Measurements from ENCODE around the gene GFM2. TPM values are rescaled to one million over a fixed set of nuclear protein-coding genes. Genes with fewer than 3 reads are reported as not detected.

The GFM2 gene
- total and polyA plus RNA-seq, 2 of the 13 experiments (the other 11 are each of a cell fraction or from before 2014, with no cell fraction given) = 22.0 to 41.6 TPM

DNA sequence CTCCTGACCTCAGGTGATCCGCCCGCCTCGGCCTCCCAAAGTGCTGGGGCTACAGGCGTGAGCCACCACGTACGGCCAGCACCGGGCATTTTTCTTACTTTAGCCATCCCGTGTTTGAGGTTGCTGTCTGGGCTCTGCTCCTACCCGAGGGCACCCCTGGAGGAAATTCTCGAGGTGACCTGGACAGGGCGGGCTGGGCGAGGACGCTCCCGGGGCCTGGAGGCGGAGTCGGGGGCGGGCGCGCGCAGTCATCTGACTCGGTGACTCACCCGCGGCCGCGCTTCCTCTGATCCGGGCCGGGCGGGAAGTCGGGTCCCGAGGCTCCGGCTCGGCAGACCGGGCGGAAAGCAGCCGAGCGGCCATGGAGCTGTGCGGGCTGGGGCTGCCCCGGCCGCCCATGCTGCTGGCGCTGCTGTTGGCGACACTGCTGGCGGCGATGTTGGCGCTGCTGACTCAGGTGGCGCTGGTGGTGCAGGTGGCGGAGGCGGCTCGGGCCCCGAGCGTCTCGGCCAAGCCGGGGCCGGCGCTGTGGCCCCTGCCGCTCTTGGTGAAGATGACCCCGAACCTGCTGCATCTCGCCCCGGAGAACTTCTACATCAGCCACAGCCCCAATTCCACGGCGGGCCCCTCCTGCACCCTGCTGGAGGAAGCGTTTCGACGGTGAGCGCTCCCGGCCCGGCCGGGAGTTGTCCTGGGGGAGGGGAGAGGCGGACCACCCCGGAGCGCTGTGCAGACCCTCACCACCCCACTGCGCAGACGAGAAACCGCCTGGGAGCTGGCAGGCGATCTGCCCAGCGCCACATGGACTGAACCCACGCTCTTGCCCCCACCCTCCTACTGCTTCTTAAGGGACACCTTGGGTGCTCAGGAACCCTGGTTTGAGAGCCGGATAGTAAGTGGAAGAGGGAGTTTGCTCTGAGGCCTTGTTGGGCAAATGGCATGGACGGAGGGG lies 81.7 kb downstream of the GFM2 start, which contains the start of gene HEXB (continued):
- TF ChIP-seq, protein P1, sequence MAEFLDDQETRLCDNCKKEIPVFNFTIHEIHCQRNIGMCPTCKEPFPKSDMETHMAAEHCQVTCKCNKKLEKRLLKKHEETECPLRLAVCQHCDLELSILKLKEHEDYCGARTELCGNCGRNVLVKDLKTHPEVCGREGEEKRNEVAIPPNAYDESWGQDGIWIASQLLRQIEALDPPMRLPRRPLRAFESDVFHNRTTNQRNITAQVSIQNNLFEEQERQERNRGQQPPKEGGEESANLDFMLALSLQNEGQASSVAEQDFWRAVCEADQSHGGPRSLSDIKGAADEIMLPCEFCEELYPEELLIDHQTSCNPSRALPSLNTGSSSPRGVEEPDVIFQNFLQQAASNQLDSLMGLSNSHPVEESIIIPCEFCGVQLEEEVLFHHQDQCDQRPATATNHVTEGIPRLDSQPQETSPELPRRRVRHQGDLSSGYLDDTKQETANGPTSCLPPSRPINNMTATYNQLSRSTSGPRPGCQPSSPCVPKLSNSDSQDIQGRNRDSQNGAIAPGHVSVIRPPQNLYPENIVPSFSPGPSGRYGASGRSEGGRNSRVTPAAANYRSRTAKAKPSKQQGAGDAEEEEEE (CRISPR knock-in tag; IDR thresholded peaks at IDR 0.05; ENCODE audit: borderline replicate concordance) = no peak
- TF ChIP-seq TCF12 (IDR thresholded peaks at IDR 0.05) (no peak), TCF12 (CRISPR knock-in tag; IDR thresholded peaks at IDR 0.05) (no peak), POLR2A (IDR thresholded peaks at IDR 0.05; ENCODE audit: insufficient read depth in 1 of 2, low read depth in 2 of 2, low read length in 2 of 2) (peak; percentile 83 to 91), NPAS2 (CRISPR knock-in tag; IDR thresholded peaks at IDR 0.05; ENCODE audit: borderline replicate concordance) (no peak), PITX1 (CRISPR knock-in tag; IDR thresholded peaks at IDR 0.05) (0 out of 2 replicates have a peak, but pooled peaks have one; percentile 12), POLR2AphosphoS5 (IDR thresholded peaks at IDR 0.05; ENCODE audit: low read depth, low read length) (peak; percentile 61; the same call in 1 of the 2 replicates), SP140L (CRISPR knock-in tag; IDR thresholded peaks at IDR 0.05; ENCODE audit: borderline replicate concordance) (no peak), ZFP41 (CRISPR knock-in tag; IDR thresholded peaks at IDR 0.05; ENCODE audit: borderline replicate concordance) (0 out of 2 replicates have a peak, but pooled peaks have one; percentile 35), HOXD1 (CRISPR knock-in tag; IDR thresholded peaks at IDR 0.05) (no peak), ZFX (CRISPR knock-in tag; IDR thresholded peaks at IDR 0.05; ENCODE audit: low read depth) (peak; percentile 88), ZSCAN12 (CRISPR knock-in tag; IDR thresholded peaks at IDR 0.05) (peak; percentile 46; the same call in 1 of the 2 replicates), ZNF251 (CRISPR knock-in tag; IDR thresholded peaks at IDR 0.05) (no peak), DR1 (CRISPR knock-in tag; IDR thresholded peaks at IDR 0.05) (no peak), STAT5B (CRISPR knock-in tag; IDR thresholded peaks at IDR 0.05) (no peak), ZNF747 (CRISPR knock-in tag; IDR thresholded peaks at IDR 0.05; ENCODE audit: borderline replicate concordance) (peak; percentile 71; the same call in 1 of the 2 replicates), ZNF616 (CRISPR knock-in tag; IDR thresholded peaks at IDR 0.05; ENCODE audit: low read depth) (no peak), HNRNPUL1 (IDR thresholded peaks at IDR 0.05; ENCODE audit: low read depth, low read length) (no peak), ZNF670 (CRISPR knock-in tag; IDR thresholded peaks at IDR 0.05; ENCODE audit: borderline replicate concordance) (peak; percentile 83)
- TF ChIP-seq, protein P2, sequence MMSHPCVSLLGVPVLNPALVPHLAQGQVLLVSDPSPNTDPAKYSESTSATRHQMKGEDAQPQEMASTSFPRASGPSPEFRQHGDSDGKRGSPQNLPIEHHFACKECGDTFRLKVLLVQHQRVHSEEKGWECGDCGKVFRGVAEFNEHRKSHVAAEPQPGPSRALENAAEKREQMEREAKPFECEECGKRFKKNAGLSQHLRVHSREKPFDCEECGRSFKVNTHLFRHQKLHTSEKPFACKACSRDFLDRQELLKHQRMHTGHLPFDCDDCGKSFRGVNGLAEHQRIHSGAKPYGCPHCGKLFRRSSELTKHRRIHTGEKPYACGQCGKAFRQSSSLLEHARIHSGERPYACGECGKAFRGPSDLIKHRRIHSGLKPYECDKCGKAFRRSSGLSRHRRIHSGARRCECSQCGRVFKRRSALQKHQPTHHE (CRISPR knock-in tag; IDR thresholded peaks at IDR 0.05; ENCODE audit: borderline replicate concordance) = no peak
- TF ChIP-seq, protein P3, sequence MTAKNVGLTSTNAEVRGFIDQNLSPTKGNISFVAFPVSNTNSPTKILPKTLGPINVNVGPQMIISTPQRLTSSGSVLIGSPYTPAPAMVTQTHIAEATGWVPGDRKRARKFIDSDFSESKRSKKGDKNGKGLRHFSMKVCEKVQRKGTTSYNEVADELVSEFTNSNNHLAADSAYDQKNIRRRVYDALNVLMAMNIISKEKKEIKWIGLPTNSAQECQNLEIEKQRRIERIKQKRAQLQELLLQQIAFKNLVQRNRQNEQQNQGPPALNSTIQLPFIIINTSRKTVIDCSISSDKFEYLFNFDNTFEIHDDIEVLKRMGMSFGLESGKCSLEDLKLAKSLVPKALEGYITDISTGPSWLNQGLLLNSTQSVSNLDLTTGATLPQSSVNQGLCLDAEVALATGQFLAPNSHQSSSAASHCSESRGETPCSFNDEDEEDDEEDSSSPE (CRISPR knock-in tag; IDR thresholded peaks at IDR 0.05) = peak; percentile 83
- TF ChIP-seq, protein P4, sequence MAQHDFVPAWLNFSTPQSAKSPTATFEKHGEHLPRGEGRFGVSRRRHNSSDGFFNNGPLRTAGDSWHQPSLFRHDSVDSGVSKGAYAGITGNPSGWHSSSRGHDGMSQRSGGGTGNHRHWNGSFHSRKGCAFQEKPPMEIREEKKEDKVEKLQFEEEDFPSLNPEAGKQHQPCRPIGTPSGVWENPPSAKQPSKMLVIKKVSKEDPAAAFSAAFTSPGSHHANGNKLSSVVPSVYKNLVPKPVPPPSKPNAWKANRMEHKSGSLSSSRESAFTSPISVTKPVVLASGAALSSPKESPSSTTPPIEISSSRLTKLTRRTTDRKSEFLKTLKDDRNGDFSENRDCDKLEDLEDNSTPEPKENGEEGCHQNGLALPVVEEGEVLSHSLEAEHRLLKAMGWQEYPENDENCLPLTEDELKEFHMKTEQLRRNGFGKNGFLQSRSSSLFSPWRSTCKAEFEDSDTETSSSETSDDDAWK (CRISPR knock-in tag; IDR thresholded peaks at IDR 0.05) = no peak
- TF ChIP-seq, protein P5, sequence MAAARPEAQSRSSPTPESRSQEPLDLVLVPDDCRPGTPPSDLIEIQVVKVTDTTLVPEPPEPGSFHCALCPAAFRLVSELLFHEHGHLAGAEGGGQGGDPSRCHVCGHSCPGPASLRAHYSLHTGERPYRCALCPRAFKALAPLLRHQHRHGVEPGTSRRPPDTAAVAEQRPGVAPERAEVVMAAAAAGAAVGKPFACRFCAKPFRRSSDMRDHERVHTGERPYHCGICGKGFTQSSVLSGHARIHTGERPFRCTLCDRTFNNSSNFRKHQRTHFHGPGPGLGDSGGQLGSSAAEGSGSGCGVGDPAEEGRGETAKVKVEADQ (CRISPR knock-in tag; IDR thresholded peaks at IDR 0.05; ENCODE audit: borderline replicate concordance) = peak; percentile 45; the same call in 1 of the 2 replicates
